Thoracic aorta (tissue), 2 donors: ENCODE measurements around the gene ARL6IP1. TPM values are rescaled to one million over a fixed set of nuclear protein-coding genes. Genes with fewer than 3 reads are reported as not detected.

ENCODE experiments used
- ATAC-seq: fragments of 150-250 bp; one replicate; pipeline ENCODE4 v1.8.0; 2017; ENCODE audit warnings: low read depth; ENCODE audit not compliant: insufficient number of reproducible peaks, low FRiP score
- DNase-seq: peaks from one replicate; pipeline ENCODE4 v3.0.0-alpha.2; 2020; ENCODE audit warnings: low spot score
- H3K27ac ChIP-seq, 2 donors: fragments of 200-600 bp; sonication (generic); 1 replicate in 1 of 2; 2 replicates in 1 of 2; pipeline ENCODE4 v1.5.1; 2016; ENCODE audit warnings: mild to moderate bottlenecking in 2 of 2, moderate library complexity in 2 of 2
- H3K27me3 ChIP-seq: fragments of 200-600 bp; sonication (generic); replicated peaks from 2 replicates; pipeline ENCODE4 v1.6.0; 2016; ENCODE audit warnings: mild to moderate bottlenecking; ENCODE audit not compliant: insufficient read depth
- H3K36me3 ChIP-seq: fragments of 200-600 bp; sonication (generic); one replicate; pipeline ENCODE4 v1.5.1; 2016
- H3K4me1 ChIP-seq, 2 donors: fragments of 200-600 bp; sonication (generic); 1 replicate in 1 of 2; 2 replicates in 1 of 2; pipeline versions ENCODE4 v1.5.1 to v1.6.0; 2016; ENCODE audit warnings: low read depth in 2 of 2, mild to moderate bottlenecking in 1 of 2; ENCODE audit not compliant: control insufficient read depth in 1 of 2
- H3K4me3 ChIP-seq: fragments of 200-600 bp; sonication (generic); 2 replicates; pipeline ENCODE4 v1.5.1; 2016; ENCODE audit warnings: mild to moderate bottlenecking
- H3K9me3 ChIP-seq: fragments of 200-600 bp; sonication (generic); 2 replicates; pipeline ENCODE4 v1.5.1; 2016
- total RNA-seq, 2 donors: library from RNA; depleted of rRNA; stranded (reverse); fragments of >200 nt; gene quantifications; one replicate each; pipeline versions ENCODE4 v1.1.0 to v1.2.3, GENCODE V29; 2016
- TF ChIP-seq, protein P1 (sequence below): fragments of 200-600 bp; sonication (generic); IDR thresholded peaks from one replicate; pipeline ENCODE4 v1.5.1; 2019; ENCODE audit warnings: antibody characterized with exemption

ARL6IP1 gene
- 100 to 1,000 TPM; 105 to 128 TPM for total RNA-seq

DNA sequence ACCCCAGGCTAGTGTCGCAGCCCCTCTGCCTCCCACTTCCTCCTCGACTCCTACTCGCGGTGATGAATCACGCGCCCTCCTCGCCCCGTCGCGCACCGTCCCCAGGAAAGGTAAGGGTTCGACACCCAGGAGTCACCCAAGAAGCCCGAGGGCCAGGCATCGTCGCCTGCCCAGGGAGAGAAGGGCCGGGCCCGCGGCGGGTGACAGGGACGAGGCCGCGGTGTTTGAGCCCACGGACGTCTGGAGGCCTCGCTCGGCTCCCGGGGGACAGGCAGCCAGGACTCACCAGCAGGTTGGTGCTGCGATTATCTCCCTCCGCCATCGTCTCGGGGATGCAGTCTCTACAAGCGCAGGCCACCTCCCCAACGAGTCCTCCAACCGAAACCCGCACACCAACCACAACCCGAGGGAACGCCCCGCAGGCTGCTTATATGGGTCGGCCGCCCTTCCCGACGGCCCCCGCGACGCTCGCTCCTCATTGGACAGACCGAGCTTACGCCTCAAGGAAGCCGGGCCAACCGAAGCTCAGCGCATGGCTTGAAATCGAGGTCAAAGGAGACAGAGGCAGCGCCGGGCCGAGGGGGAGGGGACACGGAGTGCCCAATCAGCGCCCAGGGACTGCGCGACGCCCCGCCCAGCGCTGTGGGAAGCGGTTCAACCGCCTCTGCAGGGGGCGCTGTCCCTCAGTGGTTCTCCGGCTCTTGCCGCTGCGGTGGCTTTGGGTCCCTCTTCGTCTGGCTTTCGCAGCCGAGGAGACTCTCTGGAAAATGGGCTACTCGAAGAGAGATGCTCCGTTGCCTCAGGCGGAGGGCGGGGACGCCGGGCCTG lies at the start of gene ARL6IP1:
Gene ARL6IP1 (minus strand): TSS at position 405 of the 828 bp plus-strand sequence. CDS start 83 bp downstream, at position 322.
- TF ChIP-seq, protein P1, sequence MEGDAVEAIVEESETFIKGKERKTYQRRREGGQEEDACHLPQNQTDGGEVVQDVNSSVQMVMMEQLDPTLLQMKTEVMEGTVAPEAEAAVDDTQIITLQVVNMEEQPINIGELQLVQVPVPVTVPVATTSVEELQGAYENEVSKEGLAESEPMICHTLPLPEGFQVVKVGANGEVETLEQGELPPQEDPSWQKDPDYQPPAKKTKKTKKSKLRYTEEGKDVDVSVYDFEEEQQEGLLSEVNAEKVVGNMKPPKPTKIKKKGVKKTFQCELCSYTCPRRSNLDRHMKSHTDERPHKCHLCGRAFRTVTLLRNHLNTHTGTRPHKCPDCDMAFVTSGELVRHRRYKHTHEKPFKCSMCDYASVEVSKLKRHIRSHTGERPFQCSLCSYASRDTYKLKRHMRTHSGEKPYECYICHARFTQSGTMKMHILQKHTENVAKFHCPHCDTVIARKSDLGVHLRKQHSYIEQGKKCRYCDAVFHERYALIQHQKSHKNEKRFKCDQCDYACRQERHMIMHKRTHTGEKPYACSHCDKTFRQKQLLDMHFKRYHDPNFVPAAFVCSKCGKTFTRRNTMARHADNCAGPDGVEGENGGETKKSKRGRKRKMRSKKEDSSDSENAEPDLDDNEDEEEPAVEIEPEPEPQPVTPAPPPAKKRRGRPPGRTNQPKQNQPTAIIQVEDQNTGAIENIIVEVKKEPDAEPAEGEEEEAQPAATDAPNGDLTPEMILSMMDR = peak; percentile 81
- no peaks in the 10 kb centered on the region for H3K36me3 ChIP-seq
- peak; percentile 100 for ATAC-seq
- H3K4me1 ChIP-seq = peaks cover 15 to 53% of the 10 kb centered on the region in 2 donors
- H3K27ac ChIP-seq = peak within 1 kb of the TSS; percentile 96
- no peaks in the 10 kb centered on the region for H3K27me3 ChIP-seq
- H3K4me3 ChIP-seq = peak within 1 kb of the TSS; percentile 96
- DNase-seq = peak; percentile 96
- H3K9me3 ChIP-seq = no peaks in the 10 kb centered on the region

GRCh38 chr16:18846416-18846815 lies 45.1 kb upstream of the ARL6IP1 start:
- TF ChIP-seq, protein P1 = no peak
- DNase-seq (no peak), ATAC-seq (no peak)
- Histone ChIP-seq H3K27me3 (no peaks in the 10 kb centered on the region), H3K4me1 (peaks cover 0 to 21% of the 10 kb centered on the region in 2 donors), H3K36me3 (peaks cover 47% of the 10 kb centered on the region), H3K9me3 (no peaks in the 10 kb centered on the region), H3K27ac (peak overlapping the region in 1 of 2 donors; percentile 43), H3K4me3 (no peak overlapping the region)

GRCh38 chr16:18842565-18842964 lies 41.2 kb upstream of the ARL6IP1 start:
- H3K9me3 ChIP-seq = no peaks in the 10 kb centered on the region
- TF ChIP-seq, protein P1 = no peak
- no peak overlapping the region for H3K4me3 ChIP-seq
- no peak for DNase-seq
- no peak overlapping the region for H3K27ac ChIP-seq
- no peak for ATAC-seq
- no peaks in the 10 kb centered on the region for H3K27me3 ChIP-seq
- H3K4me1 ChIP-seq = peaks cover 0 to 21% of the 10 kb centered on the region in 2 donors
- peaks cover 35% of the 10 kb centered on the region for H3K36me3 ChIP-seq

GRCh38 chr16:18841833-18842525 lies 40.6 kb upstream of the ARL6IP1 start:
- TF ChIP-seq, protein P1 = no peak
- DNase-seq (no peak), ATAC-seq (no peak)
- peaks cover 38% of the 10 kb centered on the region for H3K36me3 ChIP-seq
- peaks cover 0 to 21% of the 10 kb centered on the region in 2 donors for H3K4me1 ChIP-seq
- no peak overlapping the region for H3K4me3 ChIP-seq
- no peaks in the 10 kb centered on the region for H3K27me3 ChIP-seq
- H3K9me3 ChIP-seq = no peaks in the 10 kb centered on the region
- no peak overlapping the region for H3K27ac ChIP-seq

DNA sequence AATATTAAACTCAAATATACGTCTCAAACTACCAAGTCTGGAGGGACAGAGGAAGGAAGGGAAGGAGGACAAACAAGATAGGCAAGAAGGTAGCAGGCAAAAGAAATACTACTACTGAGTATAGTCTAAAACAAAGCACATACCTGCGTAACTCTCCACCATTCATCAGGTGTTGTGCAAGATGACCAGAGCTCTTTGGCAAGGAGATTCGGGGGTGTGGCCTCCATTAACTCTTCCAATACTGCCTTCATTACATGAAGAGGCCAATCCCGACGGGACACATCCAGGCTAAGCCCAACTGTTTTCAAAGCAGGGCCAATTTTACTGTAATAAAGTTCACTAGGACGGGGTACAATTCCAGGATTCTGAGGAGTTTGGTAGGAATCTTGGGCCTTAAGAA lies 38.2 kb upstream of the ARL6IP1 start:
- H3K27ac ChIP-seq = no peak overlapping the region
- no peaks in the 10 kb centered on the region for H3K27me3 ChIP-seq
- no peaks in the 10 kb centered on the region for H3K9me3 ChIP-seq
- peaks cover 57% of the 10 kb centered on the region for H3K36me3 ChIP-seq
- peaks cover 0 to 2% of the 10 kb centered on the region in 2 donors for H3K4me1 ChIP-seq
- ATAC-seq (no peak), DNase-seq (no peak)
- no peak overlapping the region for H3K4me3 ChIP-seq
- TF ChIP-seq, protein P1 = no peak
